Panc1 (cell line): ENCODE data around the gene BIRC7. TPM values are rescaled to one million over a fixed set of nuclear protein-coding genes. Genes with fewer than 3 reads are reported as not detected.
"Not testable (repeated sequence)": the region's sequence is repeated elsewhere in the genome, so short reads cannot be mapped to it uniquely, and the experiment has no call there.

Source experiments
- ATAC-seq: fragments of 200-7000 bp; cut with Tn5 transposase; 2 replicates; pipeline ENCODE4 v1.9.1; 2020; ENCODE audit warnings: mild to moderate bottlenecking, moderate library complexity
- BruUV-seq: library from RNA; stranded (reverse); fragments of 400-500 nt; replicated peaks from 2 replicates; lab custom pipeline; 2021; lab: Mats Ljungman, UMichigan
- CTCF ChIA-PET: fragments of 300-600 bp; sonication (Branson Sonifier 250); formaldehyde crosslinking; loops from one replicate; lab custom pipeline; 2022; ENCODE audit warnings: antibody characterized with exemption; lab: Charles Lee
- POLR2A ChIA-PET: fragments of 300-600 bp; sonication (Branson Sonifier 250); formaldehyde crosslinking; loops from one replicate; lab custom pipeline; 2022; ENCODE audit warnings: antibody characterized with exemption; lab: Charles Lee
- DNase-seq: peaks from one replicate; pipeline ENCODE4 v3.0.0-alpha.2; 2010; ENCODE audit warnings: low read depth, low spot score
- H3K27ac ChIP-seq: 2 replicates; pipeline ENCODE4 v1.5.1; 2011; ENCODE audit warnings: mild to moderate bottlenecking, low read length, inconsistent platforms
- H3K27me3 ChIP-seq: fragments of 200-500 bp; sonication (Bioruptor generic); 2 replicates; pipeline ENCODE4 v1.6.0; 2014; ENCODE audit warnings: low read length, inconsistent platforms; ENCODE audit not compliant: control insufficient read depth, insufficient read depth
- H3K36me3 ChIP-seq: fragments of 200-500 bp; sonication (Bioruptor generic); 2 replicates; pipeline ENCODE4 v1.5.1; 2014; ENCODE audit warnings: inconsistent platforms, mild to moderate bottlenecking, low read length, moderate library complexity; ENCODE audit not compliant: control insufficient read depth, insufficient read depth
- H3K4me1 ChIP-seq: 2 replicates; pipeline ENCODE4 v1.5.1; 2011; ENCODE audit warnings: inconsistent platforms, mild to moderate bottlenecking, low read length, moderate library complexity; ENCODE audit not compliant: control insufficient read depth, insufficient read depth
- H3K4me3 ChIP-seq, 2 experiments: 2 replicates each; pipeline ENCODE4 v1.5.1; 2011 to 2012; ENCODE audit warnings: low read depth in 2 of 2, low read length in 2 of 2, mild to moderate bottlenecking in 2 of 2, inconsistent platforms in 1 of 2, moderate library complexity in 1 of 2
- H3K9me3 ChIP-seq: fragments of 200-500 bp; sonication (Bioruptor generic); 2 replicates; pipeline ENCODE4 v1.5.1; 2014; ENCODE audit warnings: low read depth, mild to moderate bottlenecking, inconsistent platforms, low read length, moderate library complexity; ENCODE audit not compliant: control insufficient read depth, insufficient read depth
- POLR2AphosphoS5 ChIP-seq: IDR thresholded peaks from 2 replicates; pipeline ENCODE4 v1.6.1; 2012; ENCODE audit warnings: mild to moderate bottlenecking, low read depth, low read length, moderate library complexity
- SIN3A ChIP-seq: IDR thresholded peaks from 2 replicates; pipeline ENCODE4 v1.6.1; 2012; ENCODE audit warnings: low read depth, mild to moderate bottlenecking, low read length, moderate library complexity, borderline replicate concordance; ENCODE audit not compliant: insufficient read depth
- TCF7L2 ChIP-seq: IDR thresholded peaks from 2 replicates; pipeline ENCODE4 v1.6.1; 2011; ENCODE audit warnings: mild to moderate bottlenecking, low read depth, low read length, inconsistent platforms
- in situ Hi-C: cut with HindIII; loops from 2 replicates; pipeline ENCODE4 v1.10.0; 2016; ENCODE audit warnings: low sequenced_read_pairs, low pct_unique_long_range_greater_than_20kb
- intact Hi-C: fragments of 100-400 bp; cut with micrococcal nuclease; formaldehyde crosslinking; loops from one replicate; pipeline ENCODE4 v1.10.0; 2022; ENCODE audit not compliant: unreplicated experiment
- total RNA-seq: library from RNA; stranded (reverse); gene quantifications from one replicate; pipeline ENCODE4 v1.2.1, GENCODE V29; 2021; ENCODE audit not compliant: unreplicated experiment
- TF ChIP-seq, protein P1 (sequence below), 2 experiments: IDR thresholded peaks; 2 replicates each; pipeline ENCODE4 v1.6.1; 2011 to 2012; ENCODE audit warnings: low read depth in 2 of 2, control low read depth in 1 of 2, low read length in 1 of 2, mild to moderate bottlenecking in 1 of 2, moderate library complexity in 1 of 2; ENCODE audit not compliant: insufficient read depth in 1 of 2
- TF ChIP-seq, protein P2 (sequence below): fragments of 450-650 bp; IDR thresholded peaks from 2 replicates; pipeline ENCODE4 v1.5.1; 2017; ENCODE audit warnings: mild to moderate bottlenecking

Gene BIRC7
- total RNA-seq, 1 experiment from 2014 or later: 9.0 TPM

DNA sequence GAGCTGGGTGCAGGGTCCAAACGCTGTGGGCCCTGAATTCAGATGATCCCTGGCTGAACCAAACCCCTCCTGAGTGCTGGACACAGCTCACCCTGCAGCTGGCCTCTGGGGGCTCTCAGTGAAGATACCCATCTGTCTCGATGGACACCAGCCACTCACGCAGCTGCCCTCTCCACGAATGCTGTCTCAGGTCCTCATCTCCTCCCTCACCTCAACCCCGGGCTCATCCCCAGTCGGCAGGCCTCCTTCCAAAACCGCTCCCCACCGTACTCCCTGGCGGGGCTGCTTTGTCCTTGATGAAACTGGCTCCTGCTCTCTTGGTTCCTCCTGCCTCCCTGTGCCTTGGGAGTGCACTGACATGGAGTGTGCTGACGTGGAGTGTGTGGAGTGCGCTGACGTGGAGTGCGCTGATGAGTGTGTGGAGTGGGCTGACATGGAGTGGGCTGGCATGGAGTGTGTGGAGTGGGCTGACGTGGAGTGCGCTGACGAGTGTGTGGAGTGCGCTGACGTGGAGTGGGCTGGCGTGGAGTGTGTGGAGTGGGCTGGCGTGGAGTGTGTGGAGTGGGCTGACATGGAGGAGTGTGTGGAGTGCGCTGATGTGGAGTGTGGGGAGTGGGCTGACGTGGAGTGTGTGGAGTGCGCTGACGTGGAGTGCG, 15.7 kb upstream of the BIRC7 start:
- TF ChIP-seq TCF7L2 (no peak), POLR2AphosphoS5 (no peak), SIN3A (no peak)
- TF ChIP-seq, protein P1, sequence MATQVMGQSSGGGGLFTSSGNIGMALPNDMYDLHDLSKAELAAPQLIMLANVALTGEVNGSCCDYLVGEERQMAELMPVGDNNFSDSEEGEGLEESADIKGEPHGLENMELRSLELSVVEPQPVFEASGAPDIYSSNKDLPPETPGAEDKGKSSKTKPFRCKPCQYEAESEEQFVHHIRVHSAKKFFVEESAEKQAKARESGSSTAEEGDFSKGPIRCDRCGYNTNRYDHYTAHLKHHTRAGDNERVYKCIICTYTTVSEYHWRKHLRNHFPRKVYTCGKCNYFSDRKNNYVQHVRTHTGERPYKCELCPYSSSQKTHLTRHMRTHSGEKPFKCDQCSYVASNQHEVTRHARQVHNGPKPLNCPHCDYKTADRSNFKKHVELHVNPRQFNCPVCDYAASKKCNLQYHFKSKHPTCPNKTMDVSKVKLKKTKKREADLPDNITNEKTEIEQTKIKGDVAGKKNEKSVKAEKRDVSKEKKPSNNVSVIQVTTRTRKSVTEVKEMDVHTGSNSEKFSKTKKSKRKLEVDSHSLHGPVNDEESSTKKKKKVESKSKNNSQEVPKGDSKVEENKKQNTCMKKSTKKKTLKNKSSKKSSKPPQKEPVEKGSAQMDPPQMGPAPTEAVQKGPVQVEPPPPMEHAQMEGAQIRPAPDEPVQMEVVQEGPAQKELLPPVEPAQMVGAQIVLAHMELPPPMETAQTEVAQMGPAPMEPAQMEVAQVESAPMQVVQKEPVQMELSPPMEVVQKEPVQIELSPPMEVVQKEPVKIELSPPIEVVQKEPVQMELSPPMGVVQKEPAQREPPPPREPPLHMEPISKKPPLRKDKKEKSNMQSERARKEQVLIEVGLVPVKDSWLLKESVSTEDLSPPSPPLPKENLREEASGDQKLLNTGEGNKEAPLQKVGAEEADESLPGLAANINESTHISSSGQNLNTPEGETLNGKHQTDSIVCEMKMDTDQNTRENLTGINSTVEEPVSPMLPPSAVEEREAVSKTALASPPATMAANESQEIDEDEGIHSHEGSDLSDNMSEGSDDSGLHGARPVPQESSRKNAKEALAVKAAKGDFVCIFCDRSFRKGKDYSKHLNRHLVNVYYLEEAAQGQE (IDR thresholded peaks at IDR 0.05; ENCODE audit: insufficient read depth in 1 of 2, low read depth in 2 of 2, low read length in 1 of 2): no peak
- TF ChIP-seq, protein P2, sequence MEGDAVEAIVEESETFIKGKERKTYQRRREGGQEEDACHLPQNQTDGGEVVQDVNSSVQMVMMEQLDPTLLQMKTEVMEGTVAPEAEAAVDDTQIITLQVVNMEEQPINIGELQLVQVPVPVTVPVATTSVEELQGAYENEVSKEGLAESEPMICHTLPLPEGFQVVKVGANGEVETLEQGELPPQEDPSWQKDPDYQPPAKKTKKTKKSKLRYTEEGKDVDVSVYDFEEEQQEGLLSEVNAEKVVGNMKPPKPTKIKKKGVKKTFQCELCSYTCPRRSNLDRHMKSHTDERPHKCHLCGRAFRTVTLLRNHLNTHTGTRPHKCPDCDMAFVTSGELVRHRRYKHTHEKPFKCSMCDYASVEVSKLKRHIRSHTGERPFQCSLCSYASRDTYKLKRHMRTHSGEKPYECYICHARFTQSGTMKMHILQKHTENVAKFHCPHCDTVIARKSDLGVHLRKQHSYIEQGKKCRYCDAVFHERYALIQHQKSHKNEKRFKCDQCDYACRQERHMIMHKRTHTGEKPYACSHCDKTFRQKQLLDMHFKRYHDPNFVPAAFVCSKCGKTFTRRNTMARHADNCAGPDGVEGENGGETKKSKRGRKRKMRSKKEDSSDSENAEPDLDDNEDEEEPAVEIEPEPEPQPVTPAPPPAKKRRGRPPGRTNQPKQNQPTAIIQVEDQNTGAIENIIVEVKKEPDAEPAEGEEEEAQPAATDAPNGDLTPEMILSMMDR: no peak
- no TSS peak for BruUV-seq
- Histone ChIP-seq H3K27ac (no peak overlapping the region), H3K27me3 (no peaks in the 10 kb centered on the region), H3K4me3 (no peak overlapping the region), H3K4me1 (peaks cover 22% of the 10 kb centered on the region), H3K36me3 (no peaks in the 10 kb centered on the region), H3K9me3 (no peaks in the 10 kb centered on the region)
- ATAC-seq (no peak), DNase-seq (no peak)
- POLR2A ChIA-PET: no interaction called here
- intact Hi-C loops (loop anchor here (5.0 kb wide), 1 partner anchor 72 kb away; the partner anchor contains the start of gene COL20A1), in situ Hi-C loops (loop anchor here (5.0 kb wide), 1 partner anchor 57 kb away; no protein-coding TSS in a partner anchor)
- CTCF ChIA-PET: no interaction called here

DNA sequence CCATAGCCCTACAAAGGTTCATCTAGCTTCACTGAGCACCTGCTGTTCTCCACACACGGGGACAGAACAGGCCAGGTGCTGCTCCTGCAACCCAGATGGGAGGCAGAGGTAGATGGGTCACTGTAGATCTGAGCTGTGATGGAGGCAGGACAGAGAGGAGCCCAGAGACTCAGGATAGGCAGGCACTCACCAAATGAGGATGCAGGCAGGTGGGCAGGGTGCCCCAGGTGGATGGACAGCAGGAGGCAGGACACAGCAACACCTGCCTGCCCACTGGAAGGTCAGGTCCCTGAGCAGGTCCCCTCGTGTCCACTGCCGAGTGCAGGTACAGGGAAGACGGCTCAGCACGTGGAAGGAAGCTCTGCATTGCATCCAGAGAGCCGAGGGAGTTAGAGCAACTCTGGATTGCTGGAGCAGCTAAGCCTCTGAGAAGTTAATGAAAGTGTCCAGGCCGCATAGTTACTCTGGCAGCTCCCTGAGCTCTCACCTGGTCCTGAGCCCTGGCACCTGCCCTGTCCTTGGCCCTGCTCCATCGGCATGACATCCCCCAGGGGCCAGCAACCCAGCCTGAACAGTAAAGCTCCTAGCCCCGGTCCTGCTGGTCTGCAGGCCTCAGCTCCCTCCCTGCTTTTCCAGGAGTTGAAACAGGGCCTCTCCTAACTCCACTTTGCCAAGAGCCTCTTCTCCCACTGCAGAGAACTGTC, 14.9 kb upstream of the BIRC7 start:
- ChIA-PET POLR2A (no interaction called here), CTCF (interaction anchor here (0.5 to 0.6 kb wide), 2 partner anchors 24 to 25 kb away, joined by 3 to 5 read pairs; no protein-coding TSS in a partner anchor)
- TF ChIP-seq SIN3A (no peak), TCF7L2 (no peak), POLR2AphosphoS5 (no peak)
- TF ChIP-seq, protein P2: no peak
- TF ChIP-seq, protein P1 (IDR thresholded peaks at IDR 0.05; ENCODE audit: insufficient read depth in 1 of 2, low read depth in 2 of 2, low read length in 1 of 2): no peak
- Histone ChIP-seq H3K4me1 (peaks cover 26% of the 10 kb centered on the region), H3K4me3 (no peak overlapping the region), H3K27me3 (no peaks in the 10 kb centered on the region), H3K27ac (no peak overlapping the region), H3K9me3 (no peaks in the 10 kb centered on the region), H3K36me3 (no peaks in the 10 kb centered on the region)
- no TSS peak for BruUV-seq
- in situ Hi-C loops (loop anchor here (5.0 kb wide), 1 partner anchor 56 kb away; no protein-coding TSS in a partner anchor), intact Hi-C loops (loop anchor here (5.0 kb wide), 1 partner anchor 71 kb away; the partner anchor contains the start of gene COL20A1)
- DNase-seq: no peak
- ATAC-seq: no peak

GRCh38 chr20:63221400-63222053, 14.2 kb upstream of the BIRC7 start:
- POLR2A ChIA-PET, H3K27ac ChIP-seq, CTCF ChIA-PET, DNase-seq, H3K36me3 ChIP-seq, H3K27me3 ChIP-seq, H3K9me3 ChIP-seq, BruUV-seq, ATAC-seq, H3K4me3 ChIP-seq: not testable (repeated sequence)
- peaks cover 26% of the 10 kb centered on the region for H3K4me1 ChIP-seq
- intact Hi-C loops: loop anchor here (5.0 kb wide), 1 partner anchor 71 kb away; the partner anchor contains the start of gene COL20A1
- in situ Hi-C loops: loop anchor here (5.0 kb wide), 1 partner anchor 56 kb away; no protein-coding TSS in a partner anchor
